ENCODE data around the gene SLC17A9. TPM values are rescaled to one million over a fixed set of nuclear protein-coding genes. Genes with fewer than 3 reads are reported as not detected.
A peak's percentile ranks its signal among the peaks of the same experiment; 100 is the strongest.

Gene SLC17A9
- 10 to 100 TPM; 32.8 to 47.0 (median 35.7) TPM for total RNA-seq (2021; fragmentation: NEBNext Ultra II Directional; extraction: Animal tissue kit (Norgen Biotek cat#: 25700))
- long read RNA-seq, transcript SLC17A9-202 (13 exons, 3,580 nt): major isoform, 19 of 48 reads
- long read RNA-seq, partial matches to known transcripts: 20 of 48 reads
- long read RNA-seq, other reads (novel, unspliced or antisense): 9 of 48 reads

GRCh38 chr20:62952373-62952967, at the start of gene SLC17A9:
Gene SLC17A9, plus strand, starts transcription at chr20:62952709. Its CDS starts 122 bp downstream, at chr20:62952831.
- peak; percentile 52 for DNase-seq
- Mint-ChIP-seq H3K27me3 (ENCODE audit: insufficient read depth) (peaks cover 1% of the 10 kb centered on the region; the same call in 1 of the 2 replicates), H3K27ac (peak within 1 kb of the TSS; percentile 84), H3K4me1 (ENCODE audit: low read depth) (peaks cover 9% of the 10 kb centered on the region), H3K36me3 (ENCODE audit: low read depth) (peaks cover 33% of the 10 kb centered on the region), H3K4me3 (peak within 1 kb of the TSS; percentile 80), H3K9me3 (no peaks in the 10 kb centered on the region)
- TF ChIP-seq CTCF (IDR thresholded peaks at IDR 0.05): no peak; the same call in 1 of the 2 replicates

- Mint-ChIP-seq H3K9me3 (no peaks in the 10 kb centered on the region), H3K4me3 (no peak overlapping the region), H3K36me3 (ENCODE audit: low read depth) (peaks cover 38% of the 10 kb centered on the region), H3K27me3 (ENCODE audit: insufficient read depth) (peaks cover 7% of the 10 kb centered on the region; the same call in 1 of the 2 replicates), H3K27ac (peak overlapping the region; percentile 58; the same call in 1 of the 2 replicates), H3K4me1 (ENCODE audit: low read depth) (peaks cover 57% of the 10 kb centered on the region)
- no peak for DNase-seq
- TF ChIP-seq CTCF (IDR thresholded peaks at IDR 0.05): no peak
These were observed 49.4 kb upstream of the SLC17A9 start for GRCh38 chr20:62902926-62903615.

DNA sequence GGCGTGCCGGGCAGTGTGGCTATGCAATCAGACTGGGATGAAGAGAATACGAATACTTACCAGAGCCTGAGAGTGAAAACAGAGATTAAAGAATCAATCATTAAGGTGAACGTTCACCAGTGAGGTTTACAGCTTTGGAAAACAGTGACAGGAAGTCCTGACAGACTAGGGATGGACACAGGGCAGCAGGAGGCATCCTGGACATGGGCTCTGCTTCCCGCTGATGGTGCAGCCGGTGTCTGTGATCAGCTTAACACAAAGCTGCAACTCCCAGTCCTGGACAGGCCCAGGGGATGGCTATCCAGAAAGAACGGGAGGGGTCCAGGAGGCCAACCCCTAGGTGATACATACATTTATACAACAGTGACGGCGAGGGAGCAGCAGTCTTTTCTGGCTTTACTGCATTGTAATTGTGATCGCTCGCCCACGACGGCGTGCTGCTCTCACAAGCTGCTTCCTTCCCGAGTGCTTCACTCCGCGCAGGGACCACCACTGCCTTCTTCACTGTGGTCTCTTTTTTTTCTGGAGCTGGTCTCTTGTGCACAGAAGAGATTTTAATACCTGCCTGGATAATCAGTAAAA, 46.9 kb upstream of the SLC17A9 start:
- H3K4me1 Mint-ChIP-seq (ENCODE audit: low read depth): peaks cover 34% of the 10 kb centered on the region
- no peak overlapping the region for H3K4me3 Mint-ChIP-seq
- peaks cover 49% of the 10 kb centered on the region for H3K36me3 Mint-ChIP-seq (ENCODE audit: low read depth)
- DNase-seq: no peak
- TF ChIP-seq CTCF (IDR thresholded peaks at IDR 0.05): no peak
- no peaks in the 10 kb centered on the region; the same call in none of the 2 replicates for H3K27me3 Mint-ChIP-seq (ENCODE audit: insufficient read depth)
- H3K27ac Mint-ChIP-seq: peak overlapping the region; percentile 17; the same call in 1 of the 2 replicates
- no peaks in the 10 kb centered on the region for H3K9me3 Mint-ChIP-seq

GRCh38 chr20:62906209-62906608, 46.3 kb upstream of the SLC17A9 start:
- Mint-ChIP-seq H3K4me3 (no peak overlapping the region), H3K36me3 (ENCODE audit: low read depth) (peaks cover 52% of the 10 kb centered on the region), H3K9me3 (no peaks in the 10 kb centered on the region), H3K4me1 (ENCODE audit: low read depth) (peaks cover 28% of the 10 kb centered on the region), H3K27ac (no peak overlapping the region), H3K27me3 (ENCODE audit: insufficient read depth) (no peaks in the 10 kb centered on the region; the same call in none of the 2 replicates)
- no peak for TF ChIP-seq CTCF (IDR thresholded peaks at IDR 0.05)
- no peak for DNase-seq

- Mint-ChIP-seq H3K27me3 (ENCODE audit: insufficient read depth) (peaks cover 1% of the 10 kb centered on the region), H3K27ac (no peak overlapping the region), H3K36me3 (ENCODE audit: low read depth) (peaks cover 52% of the 10 kb centered on the region), H3K4me1 (ENCODE audit: low read depth) (peaks cover 28% of the 10 kb centered on the region), H3K4me3 (no peak overlapping the region), H3K9me3 (no peaks in the 10 kb centered on the region)
- TF ChIP-seq CTCF (IDR thresholded peaks at IDR 0.05): no peak
- DNase-seq: no peak
These were observed 45.7 kb upstream of the SLC17A9 start for GRCh38 chr20:62906647-62907375.
